Smooth muscle cell (in vitro differentiated cells): ENCODE results near the gene STAT5A. TPM values are rescaled to one million over a fixed set of nuclear protein-coding genes. Genes with fewer than 3 reads are reported as not detected.

ENCODE experiments used
- DNase-seq: peaks from one replicate; lab custom pipeline; 2025; ENCODE audit not compliant: unreplicated experiment; lab: John Stamatoyannopoulos, UW
- H2AFZ ChIP-seq: fragments of 200-600 bp; sonication (generic); 2 replicates; pipeline ENCODE4 v1.6.0; 2016; ENCODE audit warnings: antibody characterized with exemption, low read depth, mild to moderate bottlenecking
- H3F3A ChIP-seq: fragments of 200-600 bp; sonication (generic); 2 replicates; pipeline ENCODE4 v1.6.0; 2017; ENCODE audit warnings: antibody characterized with exemption, low read depth
- H3K27ac ChIP-seq: fragments of 200-600 bp; sonication (generic); 2 replicates; pipeline ENCODE4 v1.5.1; 2016; ENCODE audit warnings: low read depth, mild to moderate bottlenecking
- H3K27me3 ChIP-seq: fragments of 200-600 bp; sonication (generic); 2 replicates; pipeline ENCODE4 v1.6.1; 2016; ENCODE audit warnings: low read depth, mild to moderate bottlenecking
- H3K36me3 ChIP-seq: fragments of 200-600 bp; sonication (generic); 2 replicates; pipeline ENCODE4 v1.5.1; 2016; ENCODE audit warnings: low read depth
- H3K4me1 ChIP-seq: fragments of 200-600 bp; sonication (generic); 2 replicates; pipeline ENCODE4 v1.5.1; 2016; ENCODE audit warnings: low read depth
- H3K4me2 ChIP-seq: fragments of 200-600 bp; sonication (generic); 2 replicates; pipeline ENCODE4 v1.6.0; 2016; ENCODE audit warnings: mild to moderate bottlenecking
- H3K4me3 ChIP-seq: fragments of 200-600 bp; sonication (generic); 2 replicates; pipeline ENCODE4 v1.5.1; 2016; ENCODE audit warnings: mild to moderate bottlenecking
- H3K79me2 ChIP-seq: fragments of 200-600 bp; sonication (generic); 2 replicates; pipeline ENCODE4 v1.6.0; 2016; ENCODE audit warnings: low read depth, mild to moderate bottlenecking
- H3K9ac ChIP-seq: fragments of 200-600 bp; sonication (generic); 2 replicates; pipeline ENCODE4 v1.6.0; 2016; ENCODE audit warnings: low read depth
- H3K9me3 ChIP-seq: fragments of 200-600 bp; sonication (generic); replicated peaks from 2 replicates; pipeline ENCODE4 v1.5.1; 2016; ENCODE audit warnings: low read depth
- H4K20me1 ChIP-seq: fragments of 200-600 bp; sonication (generic); 2 replicates; pipeline ENCODE4 v1.6.0; 2016; ENCODE audit warnings: low read depth
- WGBS: methylation state at CpG from one replicate; pipeline ENCODE4 v1.1.7; 2016; ENCODE audit warnings: low lambda C conversion rate; 5-methylcytosine and 5-hydroxymethylcytosine counted together
- polyA plus RNA-seq: library from polyadenylated mRNA; unstranded; fragments of >200 nt; fragmentation: Nextera tagmentation; extraction: Ambion mirVana; gene quantifications from 2 replicates; pipeline ENCODE4 v1.2.1, GENCODE V29; 2016
- total RNA-seq: library from RNA; depleted of rRNA; stranded (reverse); fragments of >200 nt; gene quantifications from 2 replicates; pipeline ENCODE4 v1.2.3, GENCODE V29; 2014
- TF ChIP-seq, protein P1 (sequence below): fragments of 200-600 bp; sonication (generic); IDR thresholded peaks from 2 replicates; pipeline ENCODE4 v1.5.1; 2017; ENCODE audit warnings: borderline replicate concordance, mild to moderate bottlenecking, antibody characterized with exemption; ENCODE audit not compliant: insufficient read depth, poor library complexity, severe bottlenecking

STAT5A gene
- total and polyA plus RNA-seq, 2 experiments from 2014 or later: 1.7 to 3.2 TPM

DNA sequence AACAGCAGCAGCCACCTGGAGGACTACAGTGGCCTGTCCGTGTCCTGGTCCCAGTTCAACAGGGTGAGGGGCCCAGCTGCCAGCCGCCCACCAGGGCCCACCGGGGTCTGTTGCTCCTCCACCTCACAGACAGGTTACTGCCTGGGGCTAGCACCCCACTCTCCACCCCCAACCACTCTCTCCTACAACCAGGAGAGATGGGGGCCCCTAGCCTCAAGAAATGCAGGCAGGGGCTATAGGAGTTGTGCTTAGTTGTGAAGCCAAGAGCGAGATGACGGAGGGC is 18.0 kb downstream of the STAT5A start:
- Histone ChIP-seq H3K9me3 (no peaks in the 10 kb centered on the region), H2AFZ (no peak overlapping the region), H3K36me3 (no peaks in the 10 kb centered on the region), H3K4me1 (peaks cover 3% of the 10 kb centered on the region), H3K79me2 (no peaks in the 10 kb centered on the region), H3F3A (peaks cover 6% of the 10 kb centered on the region), H3K4me2 (no peak overlapping the region), H3K9ac (no peak overlapping the region), H3K27me3 (no peaks in the 10 kb centered on the region), H4K20me1 (no peaks in the 10 kb centered on the region), H3K4me3 (no peak overlapping the region), H3K27ac (no peak overlapping the region)
- no peak for DNase-seq
- 92% methylated on average over 5 of the region's 5 CpGs for WGBS
- TF ChIP-seq, protein P1, sequence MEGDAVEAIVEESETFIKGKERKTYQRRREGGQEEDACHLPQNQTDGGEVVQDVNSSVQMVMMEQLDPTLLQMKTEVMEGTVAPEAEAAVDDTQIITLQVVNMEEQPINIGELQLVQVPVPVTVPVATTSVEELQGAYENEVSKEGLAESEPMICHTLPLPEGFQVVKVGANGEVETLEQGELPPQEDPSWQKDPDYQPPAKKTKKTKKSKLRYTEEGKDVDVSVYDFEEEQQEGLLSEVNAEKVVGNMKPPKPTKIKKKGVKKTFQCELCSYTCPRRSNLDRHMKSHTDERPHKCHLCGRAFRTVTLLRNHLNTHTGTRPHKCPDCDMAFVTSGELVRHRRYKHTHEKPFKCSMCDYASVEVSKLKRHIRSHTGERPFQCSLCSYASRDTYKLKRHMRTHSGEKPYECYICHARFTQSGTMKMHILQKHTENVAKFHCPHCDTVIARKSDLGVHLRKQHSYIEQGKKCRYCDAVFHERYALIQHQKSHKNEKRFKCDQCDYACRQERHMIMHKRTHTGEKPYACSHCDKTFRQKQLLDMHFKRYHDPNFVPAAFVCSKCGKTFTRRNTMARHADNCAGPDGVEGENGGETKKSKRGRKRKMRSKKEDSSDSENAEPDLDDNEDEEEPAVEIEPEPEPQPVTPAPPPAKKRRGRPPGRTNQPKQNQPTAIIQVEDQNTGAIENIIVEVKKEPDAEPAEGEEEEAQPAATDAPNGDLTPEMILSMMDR: no peak

DNA sequence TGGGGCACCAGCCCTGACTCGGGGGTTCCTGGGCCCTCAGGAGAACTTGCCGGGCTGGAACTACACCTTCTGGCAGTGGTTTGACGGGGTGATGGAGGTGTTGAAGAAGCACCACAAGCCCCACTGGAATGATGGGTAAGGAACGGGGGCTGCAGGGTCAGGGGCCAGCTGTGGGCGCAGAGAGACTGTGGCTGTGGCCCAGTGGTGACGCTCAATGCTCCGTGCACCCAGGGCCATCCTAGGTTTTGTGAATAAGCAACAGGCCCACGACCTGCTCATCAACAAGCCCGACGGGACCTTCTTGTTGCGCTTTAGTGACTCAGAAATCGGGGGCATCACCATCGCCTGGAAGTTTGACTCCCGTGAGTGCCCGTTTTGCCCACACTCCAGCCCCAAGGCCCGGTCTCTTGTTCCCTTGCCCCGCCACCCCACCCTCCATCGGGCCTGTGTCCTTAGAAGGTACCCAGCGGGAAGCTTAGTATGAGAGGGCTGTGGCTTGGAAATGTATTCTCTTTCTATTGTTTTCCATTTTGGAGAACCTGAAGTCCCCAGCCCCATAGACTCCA is 19.1 kb downstream of the STAT5A start:
- Histone ChIP-seq H3K9me3 (no peaks in the 10 kb centered on the region), H3F3A (peaks cover 13% of the 10 kb centered on the region), H3K27ac (no peak overlapping the region), H3K4me2 (no peak overlapping the region), H2AFZ (no peak overlapping the region), H3K4me3 (no peak overlapping the region), H3K9ac (no peak overlapping the region), H3K27me3 (no peaks in the 10 kb centered on the region), H4K20me1 (peaks cover 9% of the 10 kb centered on the region), H3K4me1 (peaks cover 12% of the 10 kb centered on the region), H3K36me3 (no peaks in the 10 kb centered on the region), H3K79me2 (no peaks in the 10 kb centered on the region)
- TF ChIP-seq, protein P1: no peak
- DNase-seq: no peak
- 94% methylated on average over 18 of the region's 19 CpGs for whole genome bisulfite sequencing

DNA sequence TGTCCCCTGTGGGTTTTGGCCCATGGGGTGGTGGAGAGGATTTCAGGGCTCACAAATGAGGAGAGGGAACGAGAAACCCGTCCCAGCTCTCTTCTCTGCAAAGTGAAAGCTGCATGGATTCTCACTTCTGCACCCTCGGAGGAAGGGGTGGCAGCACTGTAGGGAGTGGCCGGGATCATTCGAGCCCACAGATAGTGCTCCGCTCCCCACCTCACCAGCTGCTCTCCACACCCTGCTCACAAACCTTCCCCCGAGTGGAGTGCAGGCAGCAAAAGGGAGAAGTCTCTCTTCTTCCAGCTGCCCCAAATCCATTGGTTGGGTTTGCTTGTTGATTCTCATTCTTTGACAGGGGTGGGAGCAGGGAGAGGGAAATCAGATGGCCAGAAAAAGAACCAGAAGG is 20.1 kb downstream of the STAT5A start:
- Histone ChIP-seq H3K27me3 (no peaks in the 10 kb centered on the region), H3K27ac (no peak overlapping the region), H3K4me2 (no peak overlapping the region), H3K79me2 (no peaks in the 10 kb centered on the region), H3F3A (peaks cover 13% of the 10 kb centered on the region), H3K36me3 (no peaks in the 10 kb centered on the region), H2AFZ (no peak overlapping the region), H3K9ac (no peak overlapping the region), H3K4me1 (peaks cover 18% of the 10 kb centered on the region), H3K4me3 (no peak overlapping the region), H3K9me3 (no peaks in the 10 kb centered on the region), H4K20me1 (peaks cover 19% of the 10 kb centered on the region)
- no peak for DNase-seq
- TF ChIP-seq, protein P1: no peak
- 86% methylated on average over 7 of the region's 7 CpGs for WGBS

DNA sequence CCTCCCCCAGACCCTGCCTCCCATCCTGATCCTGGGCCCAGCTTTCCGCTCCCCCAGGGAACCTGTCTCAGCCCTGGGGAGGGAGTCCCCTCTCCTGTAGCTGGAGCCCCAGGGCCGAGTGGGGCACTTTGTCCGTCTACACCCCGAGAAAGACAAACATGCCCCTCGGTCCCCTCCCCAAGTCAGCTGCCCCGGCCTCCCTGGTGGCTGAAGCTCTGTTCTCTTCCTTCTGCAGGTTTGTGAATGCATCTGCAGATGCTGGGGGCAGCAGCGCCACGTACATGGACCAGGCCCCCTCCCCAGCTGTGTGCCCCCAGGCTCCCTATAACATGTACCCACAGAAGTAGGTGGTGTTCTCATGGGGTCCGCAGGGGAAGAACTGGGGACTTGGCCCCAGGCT is 20.8 kb downstream of the STAT5A start:
- 92% methylated on average over 8 of the region's 9 CpGs for WGBS

More for the DNA sequence above, 20.8 kb downstream of the STAT5A start:
- H3K36me3 ChIP-seq: no peaks in the 10 kb centered on the region
- no peak overlapping the region for H3K27ac ChIP-seq
- no peak overlapping the region for H3K4me2 ChIP-seq
- H3F3A ChIP-seq: peaks cover 13% of the 10 kb centered on the region
- H3K27me3 ChIP-seq: no peaks in the 10 kb centered on the region
- H3K4me1 ChIP-seq: peaks cover 18% of the 10 kb centered on the region
- TF ChIP-seq, protein P1: no peak
- no peaks in the 10 kb centered on the region for H3K9me3 ChIP-seq
- no peak overlapping the region for H2AFZ ChIP-seq
- H3K9ac ChIP-seq: no peak overlapping the region
- H3K79me2 ChIP-seq: no peaks in the 10 kb centered on the region
- no peak overlapping the region for H3K4me3 ChIP-seq
- peaks cover 26% of the 10 kb centered on the region for H4K20me1 ChIP-seq
- DNase-seq: no peak
